Chondrocyte (in vitro differentiated cells): ENCODE data around the gene SPACA6. TPM values are rescaled to one million over a fixed set of nuclear protein-coding genes. Genes with fewer than 3 reads are reported as not detected.

Experiments used
- DNase-seq: peaks from one replicate; pipeline ENCODE4 v3.0.0; 2021; ENCODE audit warnings: mixed read lengths, low spot score
- H3K27ac Mint-ChIP-seq: one replicate; pipeline ENCODE4 v1.8.0; 2021; ENCODE audit warnings: mild to moderate bottlenecking, moderate library complexity, mixed read lengths; ENCODE audit not compliant: unreplicated experiment
- H3K27me3 Mint-ChIP-seq: 2 replicates; pipeline ENCODE4 v1.8.0; 2021; ENCODE audit warnings: low read depth, mixed read lengths
- H3K36me3 Mint-ChIP-seq: 2 replicates; pipeline ENCODE4 v1.8.0; 2021; ENCODE audit warnings: low read depth, mixed read lengths
- H3K4me1 Mint-ChIP-seq: 2 replicates; pipeline ENCODE4 v1.8.0; 2021; ENCODE audit warnings: low read depth, mild to moderate bottlenecking, mixed read lengths
- H3K4me3 Mint-ChIP-seq: one replicate; pipeline ENCODE4 v1.8.0; 2021; ENCODE audit warnings: mild to moderate bottlenecking, moderate library complexity, mixed read lengths; ENCODE audit not compliant: unreplicated experiment
- H3K9me3 Mint-ChIP-seq: 2 replicates; pipeline ENCODE4 v1.8.0; 2021; ENCODE audit warnings: low read depth, mixed read lengths
- CTCF ChIP-seq: fragments of 200-600 bp; sonication (generic); IDR thresholded peaks from 2 replicates; pipeline ENCODE4 v1.5.0; 2021; ENCODE audit warnings: antibody characterized with exemption, mild to moderate bottlenecking, moderate library complexity
- total RNA-seq: library from RNA; stranded (reverse); gene quantifications from 3 replicates; pipeline ENCODE4 v1.2.1, GENCODE V29; 2021

Gene SPACA6
- total RNA-seq, 1 donor from 2014 or later, result 20.4 TPM

DNA sequence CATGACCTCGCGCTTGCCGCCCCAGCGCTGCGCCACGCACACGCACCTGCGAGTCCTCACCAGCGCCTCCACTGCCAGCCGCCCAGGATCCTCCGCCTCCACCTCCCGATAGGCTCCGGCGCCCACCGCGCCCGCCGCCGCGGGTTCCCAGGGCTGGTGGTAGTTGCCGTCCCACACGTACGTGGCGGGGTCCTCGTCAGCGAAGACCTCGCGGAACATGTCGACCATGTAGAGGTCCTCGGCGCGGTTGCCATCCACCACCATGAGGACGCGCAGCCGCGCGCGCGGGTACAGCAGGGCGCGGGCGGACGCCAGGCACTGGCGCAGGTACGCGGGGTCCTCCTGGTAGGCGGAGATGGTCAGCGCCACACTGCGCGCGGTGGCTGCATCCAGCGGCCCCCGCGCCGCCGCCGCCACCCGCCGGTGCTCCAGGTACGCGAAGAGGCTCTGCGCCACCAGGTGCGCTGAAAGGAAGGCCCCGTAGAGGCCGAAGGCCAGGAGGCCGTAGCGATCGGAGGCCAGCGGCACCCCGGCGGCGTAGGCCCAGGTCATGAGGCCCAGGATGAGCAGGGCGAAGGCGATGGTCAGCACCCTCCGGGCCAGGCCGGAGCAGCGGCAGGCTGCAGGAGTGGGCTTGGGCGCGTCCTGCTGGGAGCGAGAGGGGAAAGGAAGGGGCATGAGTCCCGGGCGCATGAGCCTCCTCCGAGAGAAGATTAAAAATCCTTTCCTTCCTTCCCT, 26.3 kb downstream of the SPACA6 start:
- TF ChIP-seq CTCF, result no peak
- H3K4me3 Mint-ChIP-seq, result no peak overlapping the region
- no peaks in the 10 kb centered on the region for H3K4me1 Mint-ChIP-seq
- no peak overlapping the region for H3K27ac Mint-ChIP-seq
- peaks cover 2% of the 10 kb centered on the region for H3K36me3 Mint-ChIP-seq
- H3K9me3 Mint-ChIP-seq, result peaks cover 3% of the 10 kb centered on the region
- DNase-seq, result no peak
- H3K27me3 Mint-ChIP-seq, result peaks cover 56% of the 10 kb centered on the region

- no peak overlapping the region for H3K27ac Mint-ChIP-seq
- peaks cover 57% of the 10 kb centered on the region for H3K27me3 Mint-ChIP-seq
- H3K9me3 Mint-ChIP-seq, result peaks cover 3% of the 10 kb centered on the region
- H3K4me1 Mint-ChIP-seq, result no peaks in the 10 kb centered on the region
- no peak for TF ChIP-seq CTCF
- no peak overlapping the region for H3K4me3 Mint-ChIP-seq
- DNase-seq, result no peak
- peaks cover 2% of the 10 kb centered on the region for H3K36me3 Mint-ChIP-seq
Observed at GRCh38 chr19:51721905-51722304, 28.8 kb downstream of the SPACA6 start.

- no peak overlapping the region for H3K4me3 Mint-ChIP-seq
- peaks cover 61% of the 10 kb centered on the region for H3K27me3 Mint-ChIP-seq
- peaks cover 2% of the 10 kb centered on the region for H3K36me3 Mint-ChIP-seq
- TF ChIP-seq CTCF, result no peak
- peaks cover 5% of the 10 kb centered on the region for H3K4me1 Mint-ChIP-seq
- H3K9me3 Mint-ChIP-seq, result peaks cover 3% of the 10 kb centered on the region
- DNase-seq, result no peak
- H3K27ac Mint-ChIP-seq, result no peak overlapping the region
Observed at GRCh38 chr19:51722492-51722891, 29.4 kb downstream of the SPACA6 start.

DNA sequence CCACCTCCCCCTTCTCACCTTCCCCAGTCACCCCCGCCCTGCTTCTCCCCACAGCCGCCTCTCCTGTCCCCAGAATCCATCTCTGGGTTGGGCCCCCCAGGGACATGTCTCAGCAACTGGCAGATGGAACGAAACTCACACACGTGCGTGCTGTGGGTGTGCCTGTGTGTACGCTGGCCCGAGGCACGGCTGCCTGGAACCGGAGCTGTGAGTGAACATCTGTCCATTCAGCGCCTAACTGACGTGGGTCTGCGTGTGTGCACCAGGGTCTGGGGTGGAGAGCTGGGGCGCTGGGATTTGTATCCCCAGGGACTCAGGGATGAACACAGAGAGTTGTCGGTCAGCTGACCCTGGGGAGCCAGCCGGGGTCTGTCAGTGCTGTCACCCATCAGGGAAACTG, 31.4 kb downstream of the SPACA6 start:
- DNase-seq, result no peak
- H3K9me3 Mint-ChIP-seq, result no peaks in the 10 kb centered on the region
- peaks cover 5% of the 10 kb centered on the region for H3K4me1 Mint-ChIP-seq
- H3K4me3 Mint-ChIP-seq, result no peak overlapping the region
- no peaks in the 10 kb centered on the region for H3K36me3 Mint-ChIP-seq
- peaks cover 49% of the 10 kb centered on the region for H3K27me3 Mint-ChIP-seq
- no peak overlapping the region for H3K27ac Mint-ChIP-seq
- no peak for TF ChIP-seq CTCF

DNA sequence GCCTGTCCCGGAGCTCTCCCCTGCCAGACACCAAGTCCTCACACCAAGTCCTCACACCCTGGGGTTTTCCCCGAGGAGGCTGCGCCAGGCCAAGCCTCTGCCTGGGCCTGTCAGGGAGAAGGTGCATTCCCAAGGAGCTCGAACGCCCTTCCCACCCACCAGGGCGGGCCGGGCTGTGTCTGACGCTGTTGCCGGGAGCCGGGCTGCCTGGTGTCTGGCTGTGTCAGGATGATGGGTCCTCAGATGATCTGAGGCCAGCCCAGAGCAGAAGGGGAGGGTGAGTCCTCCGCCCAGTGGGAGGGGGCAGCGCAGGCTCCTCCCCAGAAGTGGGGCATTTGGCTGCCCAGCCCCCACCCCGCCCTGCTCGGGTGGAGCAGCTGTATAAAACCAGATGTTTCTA, 32.9 kb downstream of the SPACA6 start:
- Mint-ChIP-seq H3K4me3 (no peak overlapping the region), H3K36me3 (no peaks in the 10 kb centered on the region), H3K27me3 (peaks cover 39% of the 10 kb centered on the region), H3K27ac (no peak overlapping the region), H3K4me1 (peaks cover 5% of the 10 kb centered on the region), H3K9me3 (peaks cover 5% of the 10 kb centered on the region)
- no peak for DNase-seq
- no peak for TF ChIP-seq CTCF
